A673 (cell line): ENCODE results near the gene TNC. TPM values are rescaled to one million over a fixed set of nuclear protein-coding genes. Genes with fewer than 3 reads are reported as not detected.

Experiments
- BruUV-seq: library from RNA; stranded (reverse); fragments of 400-500 nt; replicated peaks from 2 replicates; lab custom pipeline; 2021; lab: Mats Ljungman, UMichigan
- CTCF ChIA-PET: fragments of 300-600 bp; sonication (Branson Sonifier 250); formaldehyde crosslinking; loops from one replicate; lab custom pipeline; 2022; ENCODE audit warnings: antibody characterized with exemption; lab: Charles Lee
- POLR2A ChIA-PET: fragments of 300-600 bp; sonication (Branson Sonifier 250); formaldehyde crosslinking; loops from one replicate; lab custom pipeline; 2022; ENCODE audit warnings: antibody characterized with exemption; ENCODE audit not compliant: low non-redundant PET; lab: Charles Lee
- DNase-seq: peaks from one replicate; pipeline ENCODE4 v3.0.0-alpha.2; 2015; ENCODE audit warnings: low spot score
- H3K27ac ChIP-seq: fragments of 200-600 bp; sonication (generic); 2 replicates; pipeline ENCODE4 v1.5.1; 2016; ENCODE audit warnings: mixed run types, low read depth, mild to moderate bottlenecking, mixed read lengths, antibody characterized with exemption, low read length; ENCODE audit not compliant: poor library complexity, severe bottlenecking
- H3K27me3 ChIP-seq: fragments of 200-600 bp; sonication (generic); replicated peaks from 2 replicates; pipeline ENCODE4 v1.6.1; 2017; ENCODE audit warnings: mixed run types, low read depth, mild to moderate bottlenecking, mixed read lengths, antibody characterized with exemption, low read length; ENCODE audit not compliant: insufficient read depth, poor library complexity
- H3K36me3 ChIP-seq: fragments of 200-600 bp; sonication (generic); 2 replicates; pipeline ENCODE4 v1.6.1; 2016; ENCODE audit warnings: mixed run types, mild to moderate bottlenecking, mixed read lengths, antibody characterized with exemption, low read length; ENCODE audit not compliant: insufficient read depth, poor library complexity, severe bottlenecking
- H3K4me1 ChIP-seq: fragments of 200-600 bp; sonication (generic); 2 replicates; pipeline ENCODE4 v1.6.1; 2017; ENCODE audit warnings: mixed run types, mild to moderate bottlenecking, mixed read lengths, antibody characterized with exemption, low read length; ENCODE audit not compliant: insufficient read depth, poor library complexity, severe bottlenecking
- H3K4me3 ChIP-seq: fragments of 200-600 bp; sonication (generic); 2 replicates; pipeline ENCODE4 v1.5.1; 2016; ENCODE audit warnings: low read depth, mixed run types, mild to moderate bottlenecking, mixed read lengths, low read length; ENCODE audit not compliant: poor library complexity, severe bottlenecking
- H3K9me3 ChIP-seq: fragments of 200-600 bp; sonication (generic); 2 replicates; pipeline ENCODE4 v1.6.1; 2016; ENCODE audit warnings: mixed run types, low read depth, mild to moderate bottlenecking, mixed read lengths, antibody characterized with exemption, low read length; ENCODE audit not compliant: poor library complexity, severe bottlenecking
- EZH2 ChIP-seq: fragments of 200-600 bp; sonication (generic); IDR thresholded peaks from 2 replicates; pipeline ENCODE4 v1.6.1; 2017; ENCODE audit warnings: borderline replicate concordance, low read depth, mild to moderate bottlenecking, mixed read lengths, antibody characterized with exemption, low read length; ENCODE audit not compliant: poor library complexity, severe bottlenecking
- intact Hi-C: fragments of 100-400 bp; cut with micrococcal nuclease; formaldehyde crosslinking; loops from one replicate; pipeline ENCODE4 v1.10.0; 2022; ENCODE audit not compliant: unreplicated experiment
- total RNA-seq: library from RNA; stranded (reverse); gene quantifications from 2 replicates; pipeline ENCODE4 v1.2.3, GENCODE V29; 2021
- TF ChIP-seq, protein P1 (sequence below): fragments of 300-800, 200-600 bp; sonication (generic); conservative IDR thresholded peaks from 2 replicates; pipeline ENCODE4 v1.5.1; 2017; ENCODE audit warnings: low read depth, mild to moderate bottlenecking, antibody characterized with exemption, low read length, moderate library complexity, mixed read lengths

TNC gene
- total RNA-seq, 1 experiment from 2014 or later: 202 TPM

DNA sequence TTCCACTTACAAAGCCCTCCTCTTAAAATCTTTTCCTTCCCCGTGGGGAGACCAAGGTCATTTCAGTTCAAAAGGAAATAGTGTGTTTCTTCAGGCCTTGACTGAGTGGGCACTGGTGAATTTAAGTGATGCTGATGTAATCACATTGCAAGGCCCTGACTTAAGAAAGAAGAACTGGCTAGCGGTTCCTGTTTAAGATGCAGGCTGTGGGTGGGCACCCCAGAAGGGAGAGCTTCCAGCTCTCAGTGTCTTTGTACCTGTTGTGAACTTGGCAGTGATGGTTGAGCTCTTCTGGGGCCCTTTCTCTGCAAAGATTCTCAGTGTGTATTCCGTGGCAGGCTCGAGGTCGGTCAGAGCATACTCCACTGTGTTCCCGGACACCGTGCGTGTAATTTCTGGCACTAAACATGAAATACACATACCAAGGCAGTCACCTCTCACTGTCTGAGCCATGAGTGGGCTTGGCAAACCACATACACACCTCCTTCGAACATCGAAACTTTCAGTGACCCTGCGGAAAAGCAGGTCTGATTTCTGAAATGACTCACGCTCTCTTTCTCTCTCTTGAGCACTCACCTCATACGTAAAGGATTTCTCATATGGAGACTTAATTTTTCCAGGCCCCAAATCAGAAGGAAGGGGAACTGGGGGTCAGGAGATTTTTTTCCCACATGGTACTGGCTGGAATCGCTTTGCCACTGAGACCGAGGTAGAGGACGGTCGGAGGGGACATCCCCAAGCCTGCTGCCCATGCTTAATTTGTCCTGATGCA lies 81.9 kb downstream of the TNC start:
- Histone ChIP-seq H3K27ac (peak overlapping the region; percentile 70), H3K36me3 (peaks cover 78% of the 10 kb centered on the region), H3K9me3 (no peaks in the 10 kb centered on the region), H3K4me3 (no peak overlapping the region), H3K27me3 (no peaks in the 10 kb centered on the region), H3K4me1 (peaks cover 17% of the 10 kb centered on the region)
- CTCF ChIA-PET: no interaction called here
- POLR2A ChIA-PET: no interaction called here
- peak; percentile 62 for DNase-seq
- no TSS peak for BruUV-seq
- intact Hi-C loops: no loop called here
- TF ChIP-seq, protein P1, sequence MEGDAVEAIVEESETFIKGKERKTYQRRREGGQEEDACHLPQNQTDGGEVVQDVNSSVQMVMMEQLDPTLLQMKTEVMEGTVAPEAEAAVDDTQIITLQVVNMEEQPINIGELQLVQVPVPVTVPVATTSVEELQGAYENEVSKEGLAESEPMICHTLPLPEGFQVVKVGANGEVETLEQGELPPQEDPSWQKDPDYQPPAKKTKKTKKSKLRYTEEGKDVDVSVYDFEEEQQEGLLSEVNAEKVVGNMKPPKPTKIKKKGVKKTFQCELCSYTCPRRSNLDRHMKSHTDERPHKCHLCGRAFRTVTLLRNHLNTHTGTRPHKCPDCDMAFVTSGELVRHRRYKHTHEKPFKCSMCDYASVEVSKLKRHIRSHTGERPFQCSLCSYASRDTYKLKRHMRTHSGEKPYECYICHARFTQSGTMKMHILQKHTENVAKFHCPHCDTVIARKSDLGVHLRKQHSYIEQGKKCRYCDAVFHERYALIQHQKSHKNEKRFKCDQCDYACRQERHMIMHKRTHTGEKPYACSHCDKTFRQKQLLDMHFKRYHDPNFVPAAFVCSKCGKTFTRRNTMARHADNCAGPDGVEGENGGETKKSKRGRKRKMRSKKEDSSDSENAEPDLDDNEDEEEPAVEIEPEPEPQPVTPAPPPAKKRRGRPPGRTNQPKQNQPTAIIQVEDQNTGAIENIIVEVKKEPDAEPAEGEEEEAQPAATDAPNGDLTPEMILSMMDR: no peak
- TF ChIP-seq EZH2: no peak

DNA sequence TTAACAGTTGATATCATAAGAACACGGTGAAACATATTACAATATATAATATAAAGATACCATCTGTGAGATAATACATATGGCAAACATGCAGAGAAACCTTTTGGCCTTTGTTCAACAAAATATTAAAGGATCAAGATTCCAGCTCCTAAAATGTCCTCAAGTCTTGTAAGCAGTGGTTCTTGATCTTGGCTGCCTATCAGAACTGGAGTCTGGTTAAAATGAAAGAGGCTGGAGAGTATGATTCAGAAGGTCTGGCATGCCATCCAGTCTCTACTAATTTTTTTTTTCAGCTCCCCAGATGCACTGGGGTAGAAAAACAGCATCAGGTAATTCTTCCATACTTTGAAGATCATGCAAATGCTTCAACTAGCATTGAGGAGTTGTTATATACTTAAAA lies 83.2 kb downstream of the TNC start:
- no peaks in the 10 kb centered on the region for H3K9me3 ChIP-seq
- no peak for TF ChIP-seq EZH2
- TF ChIP-seq, protein P1: no peak
- POLR2A ChIA-PET: no interaction called here
- no peak overlapping the region for H3K4me3 ChIP-seq
- CTCF ChIA-PET: no interaction called here
- DNase-seq: no peak
- H3K27ac ChIP-seq: peak overlapping the region; percentile 70
- intact Hi-C loops: loop anchor here (5.0 kb wide), 1 partner anchor 488 kb away; no protein-coding TSS in a partner anchor
- peaks cover 79% of the 10 kb centered on the region for H3K36me3 ChIP-seq
- H3K27me3 ChIP-seq: no peaks in the 10 kb centered on the region
- BruUV-seq: no TSS peak
- peaks cover 17% of the 10 kb centered on the region for H3K4me1 ChIP-seq

DNA sequence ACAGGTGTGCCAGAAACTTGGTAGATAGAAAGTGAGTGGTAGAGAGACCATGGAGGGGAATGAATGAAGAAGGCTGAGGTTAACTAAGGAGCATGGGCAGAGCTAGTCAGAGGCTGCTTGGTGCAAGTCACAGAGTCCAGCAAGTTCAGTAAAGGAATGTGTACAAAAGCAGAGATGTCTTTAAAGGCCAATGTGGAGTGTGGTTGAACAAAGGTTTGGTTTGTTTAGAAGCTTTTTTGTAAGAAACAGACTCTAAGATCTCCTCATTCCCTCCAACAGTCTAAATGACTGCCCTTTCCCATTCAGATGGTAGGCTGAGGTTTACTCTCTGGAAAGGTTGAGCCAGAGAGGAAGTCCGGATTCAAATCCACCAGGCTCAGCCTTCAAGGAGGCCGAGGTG lies 84.2 kb downstream of the TNC start:
- H3K9me3 ChIP-seq: no peaks in the 10 kb centered on the region
- no peak overlapping the region for H3K4me3 ChIP-seq
- H3K36me3 ChIP-seq: peaks cover 80% of the 10 kb centered on the region
- H3K27ac ChIP-seq: no peak overlapping the region
- no peaks in the 10 kb centered on the region for H3K27me3 ChIP-seq
- intact Hi-C loops: loop anchor here (5.0 kb wide), 1 partner anchor 489 kb away; no protein-coding TSS in a partner anchor
- BruUV-seq: no TSS peak
- H3K4me1 ChIP-seq: peaks cover 17% of the 10 kb centered on the region
- no peak for DNase-seq
- CTCF ChIA-PET: no interaction called here
- POLR2A ChIA-PET: no interaction called here
- no peak for TF ChIP-seq EZH2
- TF ChIP-seq, protein P1: no peak
